GM18519 (cell line): ENCODE data around the gene KLK6.

Experiments
- ATAC-seq: cut with Tn5 transposase; IDR thresholded peaks from one replicate; pipeline ENCODE4 v1.9.1; 2021; ENCODE audit warnings: mild to moderate bottlenecking, moderate library complexity; ENCODE audit not compliant: unreplicated experiment, low FRiP score

The KLK6 gene

GRCh38 chr19:50912727-50913716 is 56.4 kb downstream of the KLK6 start:
- ATAC-seq: no peak

GRCh38 chr19:50912102-50912599 is 57.2 kb downstream of the KLK6 start:
- ATAC-seq: no peak

GRCh38 chr19:50911206-50912101 is 57.9 kb downstream of the KLK6 start, which contains the start of gene KLK4:
TSS of gene KLK4 (minus strand) at chr19:50911395. CDS start at chr19:50910738, 657 bp downstream.
- ATAC-seq: no peak

GRCh38 chr19:50910722-50911121 is 58.7 kb downstream of the KLK6 start:
- ATAC-seq: no peak

GRCh38 chr19:50909240-50910070 is 59.9 kb downstream of the KLK6 start:
- ATAC-seq: peak; percentile 53
